Keratinocyte (primary cell): Measurements from ENCODE around the gene KRT77. TPM values are rescaled to one million over a fixed set of nuclear protein-coding genes. Genes with fewer than 3 reads are reported as not detected.

Experiments
- DNase-seq: peaks from one replicate; pipeline ENCODE4 v3.0.0-alpha.2; 2011; ENCODE audit warnings: low read depth, missing footprints, low spot score
- FAIRE-seq: peaks from 2 replicates; lab custom pipeline; 2011; peaks lifted over from hg19 to GRCh38; lab: Jason Lieb, UNC
- H2AFZ ChIP-seq: 2 replicates; pipeline ENCODE4 v1.6.0; 2012; ENCODE audit warnings: low read length, control low read depth, inconsistent platforms; ENCODE audit not compliant: control insufficient read depth
- H3K27ac ChIP-seq: 2 replicates; pipeline ENCODE4 v1.5.1; 2011; ENCODE audit warnings: low read length; ENCODE audit not compliant: control insufficient read depth, insufficient read depth
- H3K27me3 ChIP-seq: 3 replicates; pipeline ENCODE4 v1.6.0; 2011; ENCODE audit warnings: low read length; ENCODE audit not compliant: control insufficient read depth, insufficient read depth; ENCODE audit errors: extremely low read depth
- H3K36me3 ChIP-seq, 2 experiments: 2 replicates in 1 of 2; 3 replicates in 1 of 2; pipeline ENCODE4 v1.5.1; 2011; ENCODE audit warnings: low read length in 2 of 2, mild to moderate bottlenecking in 1 of 2; ENCODE audit not compliant: control insufficient read depth in 2 of 2, insufficient read depth in 2 of 2; ENCODE audit errors: extremely low read depth in 1 of 2
- H3K4me1 ChIP-seq: 3 replicates; pipeline ENCODE4 v1.5.1; 2011; ENCODE audit warnings: low read length; ENCODE audit not compliant: control insufficient read depth, insufficient read depth; ENCODE audit errors: extremely low read depth
- H3K4me2 ChIP-seq: 3 replicates; pipeline ENCODE4 v1.6.0; 2011; ENCODE audit warnings: low read depth, low read length; ENCODE audit not compliant: control insufficient read depth, insufficient read depth; ENCODE audit errors: extremely low read depth
- H3K4me3 ChIP-seq, 3 experiments: fragments of 200-600 bp in 1 of 3; sonication (generic) in 1 of 3; 2 replicates in 2 of 3; 3 replicates in 1 of 3; pipeline ENCODE4 v1.5.1; 2011 to 2016; ENCODE audit warnings: low read length in 3 of 3, mild to moderate bottlenecking in 3 of 3, control low read depth in 2 of 3, inconsistent platforms in 1 of 3, low read depth in 1 of 3, mixed read lengths in 1 of 3, mixed run types in 1 of 3, moderate library complexity in 1 of 3; ENCODE audit not compliant: control insufficient read depth in 2 of 3, insufficient read depth in 2 of 3; ENCODE audit errors: extremely low read depth in 1 of 3
- H3K79me2 ChIP-seq: 2 replicates; pipeline ENCODE4 v1.6.0; 2012; ENCODE audit warnings: low read length; ENCODE audit not compliant: control insufficient read depth, insufficient read depth
- H3K9ac ChIP-seq: 3 replicates; pipeline ENCODE4 v1.6.0; 2011; ENCODE audit warnings: low read length; ENCODE audit not compliant: control insufficient read depth, insufficient read depth; ENCODE audit errors: extremely low read depth
- H3K9me1 ChIP-seq: 3 replicates; pipeline ENCODE4 v1.6.0; 2011; ENCODE audit warnings: low read length; ENCODE audit not compliant: control insufficient read depth, insufficient read depth; ENCODE audit errors: extremely low read depth
- H3K9me3 ChIP-seq: 2 replicates; pipeline ENCODE4 v1.5.1; 2012; ENCODE audit warnings: low read depth, low read length; ENCODE audit not compliant: control insufficient read depth
- H4K20me1 ChIP-seq: 3 replicates; pipeline ENCODE4 v1.6.0; 2011; ENCODE audit warnings: low read length; ENCODE audit not compliant: control insufficient read depth, insufficient read depth; ENCODE audit errors: extremely low read depth
- CTCF ChIP-seq, 3 experiments: IDR thresholded peaks in 1 of 3; conservative IDR thresholded peaks in 1 of 3; optimal IDR thresholded peaks in 1 of 3; 2 replicates in 2 of 3; 3 replicates in 1 of 3; pipeline versions ENCODE3 to v1.5.1; 2011; ENCODE audit warnings: low read length in 3 of 3, mild to moderate bottlenecking in 3 of 3, moderate library complexity in 2 of 3, control low read depth in 1 of 3, inconsistent platforms in 1 of 3; ENCODE audit not compliant: insufficient read depth in 2 of 3; ENCODE audit errors: extremely low read depth in 1 of 3
- EZH2 ChIP-seq: IDR thresholded peaks from one replicate; pipeline ENCODE4 v1.6.1; 2012; ENCODE audit warnings: inconsistent platforms, mild to moderate bottlenecking, low read length, moderate library complexity
- dilution Hi-C: fragments of 300-500 bp; cut with MboI; formaldehyde crosslinking; loops from one replicate; pipeline ENCODE4 v1.7.0; 2020; ENCODE audit warnings: low sequenced_read_pairs; ENCODE audit not compliant: extremely low pct_ligation_motif_present
- polyA plus RNA-seq, 5 experiments: library from polyadenylated mRNA; depleted of rRNA in 3 of 5; stranded (reverse) in 3 of 5; stranded (forward) in 1 of 5; unstranded in 1 of 5; fragments of >200 nt; gene quantifications; 1 replicate in 1 of 5; 2 replicates in 3 of 5; 3 replicates in 1 of 5; pipeline versions ENCODE4 v1.2.1 to v1.2.3, GENCODE V29; 2011 to 2012; ENCODE audit warnings: missing spikeins in 2 of 5, low read depth in 1 of 5, low replicate concordance in 1 of 5

Gene KRT77
- polyA plus RNA-seq, 1 donor (not counting 4 experiments of a cell fraction or from before 2014, with no cell fraction given): 1.3 TPM

- Histone ChIP-seq H3K4me1 (peaks cover 14% of the 10 kb centered on the region), H2AFZ (no peak overlapping the region), H3K27ac (no peak overlapping the region), H3K9me1 (no peaks in the 10 kb centered on the region), H3K36me3 (no peaks in the 10 kb centered on the region), H3K4me3 (no peak overlapping the region), H3K27me3 (peaks cover 13% of the 10 kb centered on the region), H3K9me3 (no peaks in the 10 kb centered on the region), H4K20me1 (no peaks in the 10 kb centered on the region), H3K4me2 (no peak overlapping the region), H3K9ac (no peak overlapping the region), H3K79me2 (no peaks in the 10 kb centered on the region)
- no peak for TF ChIP-seq CTCF (optimal IDR thresholded peaks at IDR 0.05 in 1 of 3, IDR thresholded peaks at IDR 0.05 in 1 of 3, conservative IDR thresholded peaks at IDR 0.05 in 1 of 3; ENCODE audit: extremely low read depth in 1 of 3, insufficient read depth in 2 of 3, low read length in 3 of 3)
- TF ChIP-seq EZH2: no peak
- dilution Hi-C loops: no loop called here
- FAIRE-seq (peak; percentile 5), DNase-seq (no peak)
Observed at GRCh38 chr12:52669426-52669825, 33.9 kb downstream of the KRT77 start.

- Histone ChIP-seq H3K27me3 (peaks cover 16% of the 10 kb centered on the region), H3K4me3 (no peak overlapping the region), H3K9me3 (no peaks in the 10 kb centered on the region), H3K4me1 (peaks cover 14% of the 10 kb centered on the region), H3K36me3 (no peaks in the 10 kb centered on the region), H2AFZ (no peak overlapping the region), H3K9me1 (no peaks in the 10 kb centered on the region), H3K4me2 (no peak overlapping the region), H3K79me2 (no peaks in the 10 kb centered on the region), H3K27ac (no peak overlapping the region), H3K9ac (no peak overlapping the region), H4K20me1 (no peaks in the 10 kb centered on the region)
- TF ChIP-seq CTCF (optimal IDR thresholded peaks at IDR 0.05 in 1 of 3, IDR thresholded peaks at IDR 0.05 in 1 of 3, conservative IDR thresholded peaks at IDR 0.05 in 1 of 3; ENCODE audit: extremely low read depth in 1 of 3, insufficient read depth in 2 of 3, low read length in 3 of 3) (no peak), EZH2 (no peak)
- FAIRE-seq (no peak), DNase-seq (no peak)
- dilution Hi-C loops: no loop called here
Observed at GRCh38 chr12:52667931-52668330, 35.4 kb downstream of the KRT77 start.
